Neural cell (in vitro differentiated cells): Measurements from ENCODE around the gene PSD2. TPM values are rescaled to one million over a fixed set of nuclear protein-coding genes. Genes with fewer than 3 reads are reported as not detected.

Experiments
- H2AFZ ChIP-seq: fragments of 200-600, 300-800 bp; sonication (generic), shearing (Covaris generic); 2 replicates; pipeline ENCODE4 v1.6.0; 2014; ENCODE audit warnings: low read depth, mild to moderate bottlenecking, antibody characterized with exemption, low read length, moderate library complexity
- H3F3A ChIP-seq: fragments of 200-600 bp; shearing (Covaris generic); 2 replicates; pipeline ENCODE4 v1.6.1; 2016; ENCODE audit warnings: mild to moderate bottlenecking, moderate library complexity, mixed read lengths, antibody characterized with exemption, low read length; ENCODE audit not compliant: insufficient read depth, poor library complexity, severe bottlenecking
- H3K27ac ChIP-seq: fragments of 200-600, 300-800 bp; sonication (generic), shearing (Covaris generic); 2 replicates; pipeline ENCODE4 v1.5.1; 2014; ENCODE audit warnings: mild to moderate bottlenecking, low read length, moderate library complexity
- H3K27me3 ChIP-seq: fragments of 300-800, 200-600 bp; sonication (generic), shearing (Covaris generic); 2 replicates; pipeline ENCODE4 v1.6.0; 2014; ENCODE audit warnings: mild to moderate bottlenecking, low read depth, low read length, moderate library complexity; ENCODE audit not compliant: insufficient read depth
- H3K36me3 ChIP-seq: fragments of 300-800, 200-600 bp; sonication (generic), shearing (Covaris generic); 2 replicates; pipeline ENCODE4 v1.5.1; 2014; ENCODE audit warnings: mild to moderate bottlenecking, antibody characterized with exemption, low read length, moderate library complexity; ENCODE audit not compliant: insufficient read depth
- H3K4me2 ChIP-seq: fragments of 300-800, 200-600 bp; sonication (generic), shearing (Covaris generic); 2 replicates; pipeline ENCODE4 v1.6.0; 2014; ENCODE audit warnings: mild to moderate bottlenecking, low read length
- H3K4me3 ChIP-seq: fragments of 300-800, 200-600 bp; sonication (generic), shearing (Covaris generic); 2 replicates; pipeline ENCODE4 v1.5.1; 2014; ENCODE audit warnings: mild to moderate bottlenecking, low read length, moderate library complexity
- H3K79me2 ChIP-seq: fragments of 200-600 bp; shearing (Covaris generic); replicated peaks from 2 replicates; pipeline ENCODE4 v1.6.0; 2014; ENCODE audit warnings: mild to moderate bottlenecking, low read length, moderate library complexity; ENCODE audit not compliant: insufficient read depth
- H3K9ac ChIP-seq: fragments of 300-800, 200-600 bp; sonication (generic), shearing (Covaris generic); 2 replicates; pipeline ENCODE4 v1.6.1; 2016; ENCODE audit warnings: mild to moderate bottlenecking, low read length, mixed read lengths
- H3K9me2 ChIP-seq: fragments of 200-600 bp; shearing (Covaris generic); 2 replicates; pipeline ENCODE4 v1.6.1; 2016; ENCODE audit warnings: mild to moderate bottlenecking, low read length, mixed read lengths; ENCODE audit not compliant: insufficient read depth
- H3K9me3 ChIP-seq: fragments of 200-600, 300-800 bp; sonication (generic), shearing (Covaris generic); 2 replicates; pipeline ENCODE4 v1.6.1; 2016; ENCODE audit warnings: mild to moderate bottlenecking, mixed run types, low read length, moderate library complexity, mixed read lengths
- H4K20me1 ChIP-seq: fragments of 200-600 bp; shearing (Covaris generic); 2 replicates; pipeline ENCODE4 v1.6.1; 2016; ENCODE audit warnings: mild to moderate bottlenecking, mixed run types; ENCODE audit not compliant: insufficient read depth
- EP300 ChIP-seq: fragments of 450-650 bp; conservative IDR thresholded peaks from 2 replicates; pipeline ENCODE4 v1.6.1; 2014; ENCODE audit warnings: antibody characterized with exemption, mild to moderate bottlenecking, moderate library complexity; ENCODE audit not compliant: poor library complexity, severe bottlenecking
- EZH2 ChIP-seq: fragments of 200-600, 300-800 bp; shearing (Covaris generic), sonication (generic); IDR thresholded peaks from 2 replicates; pipeline ENCODE4 v1.6.1; 2014; ENCODE audit warnings: antibody characterized with exemption, low read length, borderline replicate concordance, mild to moderate bottlenecking; ENCODE audit not compliant: insufficient read depth, poor library complexity, severe bottlenecking
- MXI1 ChIP-seq: fragments of 450-650 bp; conservative IDR thresholded peaks from 2 replicates; pipeline ENCODE4 v1.6.1; 2014; ENCODE audit warnings: antibody characterized with exemption, mild to moderate bottlenecking; ENCODE audit not compliant: poor library complexity, severe bottlenecking
- POLR2AphosphoS5 ChIP-seq: IDR thresholded peaks from 2 replicates; pipeline ENCODE4 v1.6.1; 2012
- RAD21 ChIP-seq: fragments of 450-650 bp; conservative IDR thresholded peaks from 2 replicates; pipeline ENCODE4 v1.6.1; 2014; ENCODE audit warnings: antibody characterized with exemption, mild to moderate bottlenecking, moderate library complexity
- REST ChIP-seq: IDR thresholded peaks from 2 replicates; pipeline ENCODE4 v1.6.1; 2012; ENCODE audit warnings: borderline replicate concordance
- SMC3 ChIP-seq: fragments of 450-650 bp; conservative IDR thresholded peaks from 2 replicates; pipeline ENCODE4 v1.6.1; 2014; ENCODE audit warnings: antibody characterized with exemption, mild to moderate bottlenecking, moderate library complexity; ENCODE audit not compliant: poor library complexity
- TAF1 ChIP-seq: IDR thresholded peaks from 2 replicates; pipeline ENCODE4 v1.6.1; 2012; ENCODE audit warnings: low read depth
- polyA plus RNA-seq: library from polyadenylated mRNA; depleted of rRNA; stranded (reverse); fragments of >200 nt; gene quantifications from 2 replicates; pipeline ENCODE4 v1.2.3, GENCODE V29; 2014
- TF ChIP-seq, protein P1 (sequence below): fragments of 450-650 bp; IDR thresholded peaks from 2 replicates; pipeline ENCODE4 v1.5.1; 2014; ENCODE audit warnings: antibody characterized with exemption, mild to moderate bottlenecking, moderate library complexity; ENCODE audit not compliant: poor library complexity, severe bottlenecking

PSD2 gene
- polyA plus RNA-seq, 1 donor from 2014 or later = 33.4 TPM

- Histone ChIP-seq H3K27me3 (no peaks in the 10 kb centered on the region), H3K79me2 (no peaks in the 10 kb centered on the region), H3K9me2 (no peaks in the 10 kb centered on the region), H3K36me3 (peaks cover 12% of the 10 kb centered on the region), H3K4me2 (no peak overlapping the region), H3K9ac (no peak overlapping the region), H4K20me1 (no peaks in the 10 kb centered on the region), H3K4me3 (no peak overlapping the region), H2AFZ (no peak overlapping the region), H3K9me3 (no peaks in the 10 kb centered on the region), H3F3A (no peaks in the 10 kb centered on the region), H3K27ac (no peak overlapping the region)
- TF ChIP-seq EP300 = no peak
- no peak for TF ChIP-seq SMC3
- TF ChIP-seq EZH2 = no peak
- TF ChIP-seq POLR2AphosphoS5 = no peak
- TF ChIP-seq RAD21 = no peak
- TF ChIP-seq REST = no peak
- TF ChIP-seq TAF1 = no peak
- no peak for TF ChIP-seq MXI1
- TF ChIP-seq, protein P1, sequence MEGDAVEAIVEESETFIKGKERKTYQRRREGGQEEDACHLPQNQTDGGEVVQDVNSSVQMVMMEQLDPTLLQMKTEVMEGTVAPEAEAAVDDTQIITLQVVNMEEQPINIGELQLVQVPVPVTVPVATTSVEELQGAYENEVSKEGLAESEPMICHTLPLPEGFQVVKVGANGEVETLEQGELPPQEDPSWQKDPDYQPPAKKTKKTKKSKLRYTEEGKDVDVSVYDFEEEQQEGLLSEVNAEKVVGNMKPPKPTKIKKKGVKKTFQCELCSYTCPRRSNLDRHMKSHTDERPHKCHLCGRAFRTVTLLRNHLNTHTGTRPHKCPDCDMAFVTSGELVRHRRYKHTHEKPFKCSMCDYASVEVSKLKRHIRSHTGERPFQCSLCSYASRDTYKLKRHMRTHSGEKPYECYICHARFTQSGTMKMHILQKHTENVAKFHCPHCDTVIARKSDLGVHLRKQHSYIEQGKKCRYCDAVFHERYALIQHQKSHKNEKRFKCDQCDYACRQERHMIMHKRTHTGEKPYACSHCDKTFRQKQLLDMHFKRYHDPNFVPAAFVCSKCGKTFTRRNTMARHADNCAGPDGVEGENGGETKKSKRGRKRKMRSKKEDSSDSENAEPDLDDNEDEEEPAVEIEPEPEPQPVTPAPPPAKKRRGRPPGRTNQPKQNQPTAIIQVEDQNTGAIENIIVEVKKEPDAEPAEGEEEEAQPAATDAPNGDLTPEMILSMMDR = no peak
These were observed 19.2 kb downstream of the PSD2 start for GRCh38 chr5:139814704-139815280.

GRCh38 chr5:139816566-139816965 lies 21.0 kb downstream of the PSD2 start:
- Histone ChIP-seq H3K4me3 (no peak overlapping the region), H3K27ac (no peak overlapping the region), H2AFZ (no peak overlapping the region), H3K4me2 (no peak overlapping the region), H3K27me3 (no peaks in the 10 kb centered on the region), H3K36me3 (peaks cover 12% of the 10 kb centered on the region), H3K79me2 (no peaks in the 10 kb centered on the region), H3K9ac (no peak overlapping the region), H3F3A (no peaks in the 10 kb centered on the region), H3K9me3 (no peaks in the 10 kb centered on the region), H3K9me2 (no peaks in the 10 kb centered on the region), H4K20me1 (no peaks in the 10 kb centered on the region)
- no peak for TF ChIP-seq POLR2AphosphoS5
- TF ChIP-seq, protein P1 = no peak
- TF ChIP-seq REST = no peak
- TF ChIP-seq MXI1 = no peak
- no peak for TF ChIP-seq EZH2
- TF ChIP-seq SMC3 = no peak
- TF ChIP-seq EP300 = no peak
- TF ChIP-seq TAF1 = no peak
- TF ChIP-seq RAD21 = no peak
